HG03469 (cell line): ENCODE results near the gene ANKRD2.
"Not testable (repeated sequence)": the region's sequence is repeated elsewhere in the genome, so short reads cannot be mapped to it uniquely, and the experiment has no call there.

Experiments used
- ATAC-seq: cut with Tn5 transposase; IDR thresholded peaks from one replicate; pipeline ENCODE4 v1.9.1; 2021; ENCODE audit warnings: mild to moderate bottlenecking, moderate library complexity, moderate number of reproducible peaks; ENCODE audit not compliant: unreplicated experiment

The ANKRD2 gene

GRCh38 chr10:97570789-97571471 lies 1.6 kb upstream of the ANKRD2 start:
- no peak for ATAC-seq

DNA sequence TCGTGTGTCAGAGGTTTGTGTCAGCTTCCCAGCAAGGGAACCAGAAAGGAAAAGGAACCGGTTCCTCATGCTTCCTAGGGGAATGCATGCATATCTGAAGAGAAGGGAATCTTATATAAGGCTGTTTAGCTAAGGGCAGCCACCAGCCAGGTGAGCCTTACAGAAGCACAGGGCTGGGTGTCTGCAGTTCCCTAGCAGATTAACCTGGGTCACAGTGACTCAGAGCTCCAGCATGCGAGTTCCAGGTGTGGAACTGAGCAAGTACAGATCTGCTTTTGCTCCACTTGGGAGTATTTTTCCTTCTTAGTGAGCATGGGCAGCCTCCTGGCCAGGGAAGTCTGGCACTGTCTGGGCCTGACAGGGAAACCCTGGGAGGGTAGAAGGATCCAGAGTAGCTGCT lies 957 bp upstream of the ANKRD2 start:
- no peak for ATAC-seq

GRCh38 chr10:97573021-97573420 lies 442 bp downstream of the ANKRD2 start:
- no peak for ATAC-seq

- ATAC-seq, result no peak
Observed at GRCh38 chr10:97573672-97574071, 1.1 kb downstream of the ANKRD2 start.

- no peak for ATAC-seq
Observed at GRCh38 chr10:97574374-97575126, 2.0 kb downstream of the ANKRD2 start.

GRCh38 chr10:97575127-97575668 lies 2.6 kb downstream of the ANKRD2 start:
- ATAC-seq, result no peak

DNA sequence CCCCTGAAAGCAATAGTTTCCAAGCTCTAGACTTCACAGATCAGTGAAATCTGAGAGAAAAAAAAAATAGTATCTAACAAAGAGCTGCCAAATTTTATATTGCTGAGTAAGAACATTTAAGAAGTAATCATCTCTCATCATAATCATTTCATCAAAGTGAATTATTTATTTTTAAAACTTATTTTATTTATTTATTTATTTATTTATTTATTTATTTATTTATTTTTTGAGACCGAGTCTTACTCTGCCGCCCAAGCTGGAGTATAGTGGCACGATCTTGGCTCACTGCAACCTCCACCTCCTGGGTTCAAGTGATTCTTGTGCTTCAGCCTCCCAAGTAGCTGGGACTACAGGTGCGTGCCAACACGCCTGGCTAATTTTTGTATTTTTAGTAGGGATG lies 3.9 kb downstream of the ANKRD2 start:
- not testable (repeated sequence) for ATAC-seq

DNA sequence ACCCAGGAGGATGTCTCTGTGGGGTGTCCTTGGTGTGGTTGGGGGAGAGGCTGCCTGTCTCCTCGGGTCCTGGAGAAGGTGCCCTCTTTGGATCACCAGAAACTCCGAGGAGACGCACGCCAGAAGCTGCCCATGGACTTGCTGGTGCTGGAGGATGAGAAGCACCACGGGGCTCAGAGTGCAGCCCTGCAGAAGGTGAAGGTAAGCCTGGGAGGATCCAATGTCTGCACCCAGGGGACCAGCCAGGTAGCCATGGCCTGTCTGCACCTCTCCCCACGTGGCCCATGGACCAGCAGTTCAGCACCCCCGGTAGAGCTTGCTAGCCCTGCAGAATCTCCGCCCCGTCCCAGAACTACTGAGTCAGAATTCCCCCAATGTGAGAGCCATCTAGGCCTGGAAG lies 5.1 kb downstream of the ANKRD2 start:
- ATAC-seq, result no peak

- ATAC-seq, result no peak
Observed at GRCh38 chr10:97578171-97578844, 5.7 kb downstream of the ANKRD2 start.

GRCh38 chr10:97580421-97581367 lies 8.1 kb downstream of the ANKRD2 start:
- no peak for ATAC-seq

GRCh38 chr10:97582169-97582568 lies 9.6 kb downstream of the ANKRD2 start:
- ATAC-seq, result no peak

DNA sequence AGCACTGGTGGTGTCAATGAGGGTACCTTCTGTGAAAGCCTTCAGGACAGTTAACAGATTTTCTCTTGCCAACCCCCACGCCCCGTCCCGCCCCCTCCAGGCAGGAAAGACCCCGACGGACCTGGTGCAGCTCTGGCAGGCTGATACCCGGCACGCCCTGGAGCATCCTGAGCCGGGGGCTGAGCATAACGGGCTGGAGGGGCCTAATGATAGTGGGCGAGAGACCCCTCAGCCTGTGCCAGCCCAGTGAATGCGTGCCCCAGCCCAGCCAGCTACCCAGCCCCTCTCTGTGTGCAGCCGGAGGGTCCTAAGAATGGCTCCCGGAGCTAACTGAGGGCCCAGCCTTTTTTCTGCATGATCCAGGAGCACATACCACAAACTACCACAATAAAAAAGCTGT lies 10.9 kb downstream of the ANKRD2 start:
- ATAC-seq, result no peak

- ATAC-seq, result no peak
Observed at GRCh38 chr10:97584060-97584797, 11.7 kb downstream of the ANKRD2 start, which contains the start of gene HOGA1. Gene HOGA1, plus strand, starts transcription at chr10:97584389. Its CDS starts 315 bp downstream, at chr10:97584704.

DNA sequence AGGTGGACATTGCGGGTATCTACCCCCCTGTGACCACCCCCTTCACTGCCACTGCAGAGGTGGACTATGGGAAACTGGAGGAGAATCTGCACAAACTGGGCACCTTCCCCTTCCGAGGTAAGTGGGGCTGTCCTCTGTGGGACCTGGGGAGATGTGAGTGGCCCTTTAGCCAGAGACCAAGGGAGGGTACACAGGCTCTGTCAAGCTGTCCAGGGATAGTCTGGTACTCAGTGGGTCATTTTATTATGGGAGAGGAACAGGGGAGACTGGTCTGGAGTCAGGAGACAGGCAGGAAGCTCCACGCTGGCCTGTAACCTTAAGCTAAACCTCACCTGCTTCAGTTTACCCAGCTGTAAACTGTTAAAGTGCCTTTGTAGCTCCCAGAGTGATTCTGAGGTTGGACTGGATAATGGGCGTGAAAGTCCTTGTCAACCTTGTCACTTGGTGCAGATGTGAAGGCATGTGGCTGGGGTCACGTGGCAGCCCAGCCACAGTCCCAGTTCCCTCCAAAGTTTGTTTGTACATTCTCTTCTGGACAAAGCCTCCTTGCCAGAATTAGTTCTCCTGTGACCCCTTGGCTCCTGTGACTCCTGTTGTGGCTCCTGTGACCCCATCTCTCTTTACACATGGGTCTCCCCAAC lies 12.3 kb downstream of the ANKRD2 start:
- no peak for ATAC-seq

DNA sequence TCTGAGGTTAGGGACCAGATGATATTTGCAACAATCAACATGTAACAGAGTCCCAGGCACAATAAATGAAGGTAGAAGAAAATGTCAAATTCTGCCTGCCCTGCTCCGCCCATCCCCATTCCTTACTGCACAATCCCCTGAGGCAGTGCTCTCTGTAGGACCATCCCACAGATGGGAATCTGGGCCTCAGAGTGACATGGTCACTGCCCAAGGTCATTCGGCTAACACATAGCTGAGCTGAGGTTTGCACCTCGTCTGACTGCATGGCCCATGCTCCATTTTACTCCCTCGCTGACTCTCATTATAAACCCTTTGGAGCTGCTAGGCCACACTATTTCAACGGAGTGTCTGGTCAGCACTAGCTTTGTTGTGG lies 12.8 kb downstream of the ANKRD2 start:
- ATAC-seq, result no peak

- no peak for ATAC-seq
Observed at GRCh38 chr10:97587183-97587582, 14.6 kb downstream of the ANKRD2 start.

DNA sequence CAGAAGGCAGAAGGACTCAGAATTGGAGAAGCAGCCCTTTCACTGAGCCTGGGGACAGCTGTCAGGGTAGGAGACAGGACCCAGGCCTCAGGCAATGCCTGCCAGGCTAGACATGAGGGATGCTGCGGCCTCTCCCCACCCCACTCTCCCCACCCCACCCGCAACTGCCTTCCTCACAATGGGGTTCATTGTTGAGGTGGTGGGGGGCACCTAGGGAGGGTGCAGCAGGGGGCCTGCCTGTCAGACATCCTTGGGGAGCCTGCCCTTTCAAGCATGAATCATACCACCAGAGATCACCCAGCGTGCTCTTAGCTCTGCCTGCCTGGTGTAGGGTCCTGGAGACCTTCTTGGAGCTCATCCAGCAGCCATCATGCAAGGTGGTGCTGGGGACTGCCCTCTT lies 16.9 kb downstream of the ANKRD2 start, which contains the start of gene C10orf62:
Gene C10orf62, plus strand, starts transcription at position 243 of the 400 bp plus-strand sequence. CDS start 177 bp downstream, outside the sequence.
- no peak for ATAC-seq

- ATAC-seq, result no peak
Observed at GRCh38 chr10:97590082-97590747, 17.6 kb downstream of the ANKRD2 start.
